NCI-H2107 (cell line): Measurements from ENCODE around the gene DNAAF1.
A peak's percentile ranks its signal among the peaks of the same experiment; 100 is the strongest.
"Not testable (repeated sequence)": the region's sequence is repeated elsewhere in the genome, so short reads cannot be mapped to it uniquely, and the experiment has no call there.

ENCODE experiments used
- DNase-seq: peaks from one replicate; lab custom pipeline; 2025; lab: John Stamatoyannopoulos, UW

The DNAAF1 gene

GRCh38 chr16:84184775-84185174, 39.7 kb downstream of the DNAAF1 start:
- no peak for DNase-seq

DNA sequence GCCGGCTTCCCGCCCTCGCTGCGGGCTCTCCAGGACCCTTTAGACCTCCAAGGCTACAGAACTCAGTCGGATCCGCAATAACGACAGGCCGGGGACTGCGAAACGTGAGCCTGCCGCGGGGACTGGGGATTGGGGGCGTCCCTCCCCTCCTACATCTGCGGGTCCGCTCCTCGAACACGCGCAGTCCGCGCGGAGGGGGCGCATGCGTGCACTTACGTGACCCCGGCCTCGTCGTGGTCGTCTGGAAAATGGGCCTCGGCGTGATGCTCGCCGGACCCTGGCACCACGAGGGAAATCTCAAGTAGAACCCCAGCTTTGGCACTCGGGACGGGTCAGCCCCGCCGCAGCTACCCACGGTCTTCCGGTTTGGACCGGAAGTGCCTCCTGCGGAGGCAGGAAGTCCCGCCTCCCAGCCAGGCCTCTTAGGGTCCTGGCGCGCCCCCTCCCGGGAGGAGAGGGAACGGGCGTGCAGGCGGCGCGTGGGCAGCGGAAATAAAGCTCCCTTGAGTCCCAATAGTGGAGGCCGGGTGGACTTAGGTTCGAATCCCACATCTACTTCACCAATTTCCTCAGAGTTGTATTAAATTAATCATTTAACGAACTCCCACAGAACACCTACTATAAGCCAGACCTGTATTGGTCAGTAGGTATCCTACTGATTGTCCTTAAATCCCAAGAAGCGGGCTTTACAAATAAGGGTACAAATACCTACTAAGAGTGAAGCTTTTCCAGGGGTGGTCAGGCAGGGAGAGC, 41.8 kb downstream of the DNAAF1 start, which contains the start of gene TAF1C:
TSS of gene TAF1C (minus strand) at position 373 of the 753 bp plus-strand sequence. CDS start 2,069 bp downstream, outside the sequence.
- DNase-seq = peak; percentile 83

DNA sequence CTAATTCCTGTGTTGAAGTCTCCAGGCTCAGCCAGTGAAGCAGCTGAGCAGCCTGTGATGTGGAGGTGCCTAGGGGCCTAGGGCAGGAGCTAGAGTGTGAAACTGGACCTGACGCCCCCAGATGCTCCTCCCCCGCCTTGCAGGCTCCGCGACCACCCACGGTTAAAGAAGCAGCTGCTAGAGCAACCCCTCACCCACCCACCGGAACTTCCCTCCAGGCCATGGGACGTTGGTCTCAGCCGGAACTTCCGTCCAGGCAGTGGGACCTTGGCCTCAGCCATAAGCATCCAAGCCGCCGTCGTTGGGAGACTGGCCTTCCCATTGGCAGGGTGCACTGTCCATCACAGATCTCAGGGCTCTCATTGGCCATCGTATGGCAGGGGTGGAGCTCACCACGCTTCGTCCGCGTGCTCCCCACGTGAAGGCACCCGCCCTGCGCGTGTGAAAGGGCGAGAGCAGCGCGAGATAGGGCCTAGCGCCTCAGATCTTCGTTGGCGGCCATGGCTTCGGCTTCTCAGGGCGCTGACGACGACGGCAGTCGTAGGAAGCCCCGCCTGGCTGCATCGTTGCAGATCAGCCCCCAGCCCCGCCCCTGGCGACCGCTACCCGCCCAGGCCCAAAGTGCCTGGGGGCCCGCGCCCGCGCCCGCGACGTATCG, 45.8 kb downstream of the DNAAF1 start, which contains the start of gene ADAD2:
TSS of gene ADAD2 (plus strand) at position 427 of the 658 bp plus-strand sequence. CDS start at position 501, 74 bp downstream.
- no peak for DNase-seq

GRCh38 chr16:84191466-84191865, 46.4 kb downstream of the DNAAF1 start:
- DNase-seq = no peak

DNA sequence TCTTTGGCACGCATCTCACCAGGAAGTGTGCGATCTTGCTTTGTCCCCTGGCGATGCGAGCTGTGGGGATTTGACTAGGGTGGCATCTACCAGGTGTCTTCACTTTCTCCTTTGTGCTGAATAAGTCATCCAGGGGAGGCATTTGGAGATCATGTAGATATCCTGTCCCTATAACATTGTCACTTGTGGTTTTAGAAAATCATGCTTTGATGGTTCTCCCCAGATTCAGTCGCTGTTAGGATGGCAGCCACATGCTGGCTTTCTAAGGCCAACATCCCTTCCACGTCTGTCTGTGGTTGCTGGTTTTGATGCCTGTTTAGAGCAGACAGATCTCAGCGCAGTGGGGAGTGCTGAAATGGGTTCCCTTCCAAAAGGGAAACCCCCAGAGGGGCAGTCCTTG, 48.4 kb downstream of the DNAAF1 start:
- no peak for DNase-seq

DNA sequence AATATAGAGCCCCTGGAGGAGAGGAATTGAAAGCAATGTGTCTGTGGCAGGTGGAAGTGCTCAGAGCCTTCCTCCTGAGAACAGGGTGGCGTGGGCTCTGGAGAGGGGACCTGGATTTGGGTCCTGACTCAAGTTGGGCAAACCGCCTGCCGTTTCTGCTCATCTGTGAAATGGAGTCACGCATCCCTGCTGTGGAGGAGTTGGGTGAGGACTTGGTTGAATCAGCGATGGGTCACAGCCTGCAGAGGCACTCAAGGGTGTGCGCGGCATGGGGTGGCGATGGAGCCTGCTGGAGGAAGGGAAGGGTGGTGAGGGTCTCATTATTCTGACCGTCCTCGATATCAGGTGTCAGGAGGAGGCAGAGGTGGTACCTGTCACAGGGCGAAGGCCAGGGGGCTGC, 48.9 kb downstream of the DNAAF1 start:
- no peak for DNase-seq

DNA sequence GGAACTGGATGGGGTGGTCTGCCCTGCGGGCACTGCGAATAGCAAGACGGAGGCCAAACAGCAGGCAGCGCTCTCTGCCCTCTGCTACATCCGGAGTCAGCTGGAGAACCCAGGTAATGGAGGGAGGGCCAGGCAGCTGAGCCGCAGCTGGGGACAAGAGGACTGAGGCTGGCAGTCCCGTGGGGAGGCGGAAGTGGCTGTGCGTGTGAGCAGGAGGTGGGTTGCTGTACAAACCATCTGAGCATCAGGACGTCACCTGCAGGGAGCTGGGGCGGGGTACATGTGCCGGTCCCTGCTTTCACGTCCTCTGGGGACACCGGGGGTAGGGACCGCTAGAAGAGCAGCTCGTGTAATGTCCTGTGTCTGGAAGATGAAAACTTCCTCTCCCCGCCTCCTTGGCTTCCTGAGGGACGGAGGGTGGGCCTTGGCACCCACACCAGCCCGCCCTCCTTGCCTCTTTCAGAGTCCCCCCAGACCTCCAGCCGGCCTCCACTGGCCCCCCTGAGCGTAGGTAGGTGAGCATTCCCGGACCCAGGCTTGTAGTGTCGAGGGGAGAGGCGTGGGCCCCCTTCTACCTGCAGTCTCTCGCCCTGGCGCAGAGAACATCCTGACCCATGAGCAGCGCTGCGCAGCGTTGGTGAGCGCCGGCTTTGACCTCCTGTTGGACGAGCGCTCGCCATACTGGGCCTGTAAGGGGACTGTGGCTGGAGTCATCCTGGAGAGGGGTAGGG, 49.5 kb downstream of the DNAAF1 start:
- DNase-seq = peak; percentile 34

- no peak for DNase-seq
Observed at GRCh38 chr16:84195201-84196093, 50.3 kb downstream of the DNAAF1 start.

GRCh38 chr16:84196101-84196500, 51.0 kb downstream of the DNAAF1 start:
- no peak for DNase-seq

DNA sequence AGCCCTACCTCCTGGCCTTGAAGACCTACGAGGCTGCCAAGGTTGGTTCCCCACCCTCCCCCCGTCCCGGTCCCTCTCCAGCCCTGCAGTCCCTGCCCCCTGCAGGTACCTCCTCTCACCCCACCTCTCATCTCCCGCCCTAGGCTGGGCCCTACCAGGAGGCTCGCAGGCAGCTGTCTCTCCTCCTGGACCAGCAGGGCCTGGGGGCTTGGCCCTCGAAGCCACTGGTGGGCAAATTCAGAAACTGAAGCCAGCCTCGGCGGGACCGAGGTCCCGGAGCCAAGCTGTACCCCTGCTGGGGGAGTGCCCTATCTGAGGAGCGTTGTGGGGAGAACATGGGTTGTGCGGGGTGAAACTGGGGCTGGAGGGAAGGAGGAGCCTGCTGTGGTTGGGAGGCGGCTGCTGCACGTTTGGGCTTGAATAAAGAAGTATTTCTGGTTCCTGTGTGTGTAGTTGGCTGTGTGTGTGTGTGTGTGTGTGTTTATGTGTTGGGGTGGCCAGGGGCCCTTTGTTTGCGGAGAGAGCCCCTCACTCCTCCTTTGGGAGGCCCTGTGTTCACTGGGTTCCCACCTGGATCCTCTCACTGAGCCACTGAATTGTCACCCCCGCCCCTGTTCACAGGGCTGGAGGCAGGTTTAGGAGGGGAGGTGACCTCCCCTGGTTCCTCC, 51.8 kb downstream of the DNAAF1 start:
- DNase-seq = no peak

- DNase-seq = no peak
Observed at GRCh38 chr16:84197466-84198128, 52.5 kb downstream of the DNAAF1 start.

GRCh38 chr16:84198401-84198800, 53.3 kb downstream of the DNAAF1 start:
- DNase-seq = no peak

- DNase-seq = no peak
Observed at GRCh38 chr16:84199097-84199496, 54.0 kb downstream of the DNAAF1 start.

DNA sequence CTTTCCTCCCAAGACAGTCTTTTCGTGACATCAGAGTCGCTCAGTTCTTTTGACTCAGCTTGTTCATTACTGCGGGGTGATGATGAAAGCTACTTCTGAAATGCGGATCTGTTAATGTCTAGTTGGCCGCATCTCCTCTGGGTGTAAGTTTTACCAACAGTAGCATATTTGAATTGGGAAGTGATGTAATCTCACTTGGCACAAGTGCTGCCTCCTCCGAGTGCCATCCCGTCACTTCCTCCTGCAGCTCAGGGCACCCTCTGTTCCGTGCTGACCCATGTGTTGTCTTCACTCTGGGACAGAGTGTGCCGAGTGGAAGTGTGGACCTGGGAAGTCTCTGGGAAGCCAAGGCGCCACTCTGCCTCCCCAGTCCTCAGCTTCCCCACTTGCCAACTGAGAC, 54.8 kb downstream of the DNAAF1 start:
- DNase-seq = no peak

DNA sequence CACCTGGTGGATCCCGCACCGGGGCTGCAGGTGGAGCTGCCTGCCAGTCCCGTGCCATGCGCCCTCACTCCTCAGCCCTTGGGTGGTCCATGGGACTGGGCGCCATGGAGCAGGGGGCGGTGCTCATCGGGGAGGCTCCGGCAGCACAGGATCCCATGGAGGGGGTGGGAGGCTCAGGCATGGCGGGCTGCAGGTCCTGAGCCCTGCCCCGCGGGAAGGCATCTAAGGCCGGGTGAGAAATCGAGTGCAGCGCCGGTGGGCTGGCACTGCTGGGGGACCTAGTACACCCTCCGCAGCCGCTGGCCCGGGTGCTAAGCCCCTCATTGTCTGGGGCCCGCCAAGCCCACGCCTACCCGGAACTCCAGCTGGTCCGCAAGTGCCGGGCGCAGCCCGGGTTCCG, 59.4 kb downstream of the DNAAF1 start:
- DNase-seq = not testable (repeated sequence)

DNA sequence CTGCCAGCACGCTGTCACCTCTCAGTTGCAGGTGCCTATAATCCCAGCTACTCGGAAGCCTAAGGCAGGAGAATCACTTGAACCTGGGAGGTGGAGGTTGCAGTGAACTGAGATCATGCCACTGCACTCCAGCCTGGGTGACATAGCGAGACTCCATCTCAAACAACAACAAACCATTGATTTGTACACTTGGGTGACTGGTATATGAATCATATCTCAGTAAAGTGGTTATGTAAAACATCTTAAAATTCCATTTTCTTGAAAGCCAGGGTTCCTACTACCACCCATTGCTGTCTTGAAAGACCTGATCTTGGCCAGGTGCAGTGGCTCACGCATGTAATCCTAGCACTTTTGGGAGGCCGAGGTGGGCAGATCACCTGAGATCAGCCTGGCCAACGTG, 60.0 kb downstream of the DNAAF1 start:
- not testable (repeated sequence) for DNase-seq

- DNase-seq = no peak
Observed at GRCh38 chr16:84205976-84206691, 61.0 kb downstream of the DNAAF1 start.

DNA sequence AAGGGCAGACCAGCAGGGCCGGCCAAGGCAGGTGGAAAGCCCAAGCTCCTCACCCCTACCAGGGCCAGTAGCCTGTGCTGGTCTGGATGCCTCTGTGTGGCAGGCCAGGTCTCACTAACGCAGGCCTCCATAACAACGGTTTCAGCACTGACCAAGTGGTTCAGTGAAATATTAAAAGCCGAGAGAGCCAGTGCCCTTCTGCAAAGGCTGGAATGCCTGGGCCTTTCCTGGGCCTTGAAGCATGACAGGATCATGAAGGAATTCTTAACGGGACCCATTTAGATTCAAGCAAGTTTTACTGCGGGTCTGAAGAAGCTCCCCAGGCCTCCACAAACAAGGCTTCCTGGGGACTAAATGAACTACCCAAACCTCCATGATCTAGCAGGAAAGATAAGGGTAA, 62.1 kb downstream of the DNAAF1 start:
- DNase-seq = no peak

- no peak for DNase-seq
Observed at GRCh38 chr16:84207879-84208278, 62.8 kb downstream of the DNAAF1 start.

DNA sequence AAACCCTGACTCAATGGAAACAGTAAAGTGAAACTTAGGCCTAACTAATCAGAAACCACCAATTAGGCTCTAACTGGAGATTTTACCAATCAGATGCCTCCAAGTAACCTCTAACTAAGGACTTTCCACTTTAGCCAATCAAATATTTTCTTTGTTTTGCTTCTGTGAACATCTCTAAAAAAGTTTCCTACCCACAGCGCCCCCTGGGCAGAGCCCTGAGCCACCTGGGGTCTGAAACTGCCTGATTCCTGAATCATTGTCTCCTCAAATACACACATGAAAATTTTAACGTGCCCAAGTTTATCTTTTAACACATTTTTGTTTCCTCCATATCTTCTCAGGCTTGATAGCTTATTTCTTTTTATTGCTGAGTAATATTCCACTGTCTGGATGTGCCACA, 64.9 kb downstream of the DNAAF1 start:
- no peak for DNase-seq
